Measurements from ENCODE around the gene SPATA32.

Gene SPATA32

GRCh38 chr17:45246861-45247428, 14.9 kb downstream of the SPATA32 start:
- DNase-seq (ENCODE audit: low spot score): peak; percentile 33

DNA sequence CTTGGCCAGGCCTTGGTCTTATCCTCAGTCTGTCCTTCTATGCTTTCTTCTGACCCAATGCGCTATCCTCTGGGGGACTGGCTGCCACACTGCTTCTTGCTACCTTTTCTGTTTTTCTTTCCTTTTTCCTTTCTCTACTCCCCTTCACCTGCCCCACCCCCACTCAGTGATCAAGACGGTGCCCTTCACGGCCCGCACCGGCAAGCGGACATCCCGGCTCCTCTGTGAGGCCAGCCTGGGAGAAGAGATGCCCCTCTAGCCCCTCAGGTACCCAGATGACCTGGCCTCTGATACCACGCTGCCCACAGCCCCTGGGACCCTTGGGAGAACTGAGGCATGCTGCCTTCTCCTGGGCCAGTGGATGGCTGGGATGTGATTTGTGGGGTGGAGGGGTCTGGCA, 15.6 kb downstream of the SPATA32 start:
- no peak for DNase-seq (ENCODE audit: low spot score)

DNA sequence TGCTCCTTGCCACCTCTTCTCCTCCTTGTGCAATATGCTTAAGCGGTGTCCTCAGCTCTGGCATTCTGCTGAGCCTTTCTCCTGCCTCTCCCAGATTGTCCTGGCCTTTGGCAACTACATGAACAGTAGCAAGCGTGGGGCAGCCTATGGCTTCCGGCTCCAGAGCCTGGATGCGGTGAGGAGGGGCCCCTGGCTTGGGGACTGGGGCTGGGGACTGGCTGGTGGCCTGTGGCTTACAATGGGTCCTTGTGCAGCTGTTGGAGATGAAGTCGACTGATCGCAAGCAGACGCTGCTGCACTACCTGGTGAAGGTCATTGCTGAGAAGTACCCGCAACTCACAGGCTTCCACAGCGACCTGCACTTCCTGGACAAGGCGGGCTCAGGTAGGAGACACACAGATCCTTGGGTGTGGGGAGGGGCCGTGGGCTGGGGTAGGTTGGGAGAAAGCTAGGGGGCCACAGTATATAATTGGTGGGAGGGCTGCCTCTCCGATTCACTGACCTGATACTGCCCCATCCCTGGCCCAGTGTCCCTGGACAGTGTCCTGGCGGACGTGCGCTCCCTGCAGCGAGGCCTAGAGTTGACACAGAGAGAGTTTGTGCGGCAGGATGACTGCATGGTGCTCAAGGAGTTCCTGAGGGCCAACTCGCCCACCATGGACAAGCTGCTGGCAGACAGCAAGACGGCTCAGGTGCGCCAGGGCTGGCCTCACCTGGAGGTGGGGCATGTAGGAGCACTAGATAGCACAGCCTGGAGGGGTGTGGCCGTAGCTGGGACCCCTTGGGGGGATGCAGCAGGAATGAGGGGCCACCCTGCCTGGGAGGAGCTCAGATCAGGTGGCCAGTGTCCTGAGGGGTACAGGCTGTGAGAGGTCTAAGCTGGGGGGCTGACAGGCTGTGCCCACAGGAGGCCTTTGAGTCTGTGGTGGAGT, 16.9 kb downstream of the SPATA32 start:
- no peak for DNase-seq (ENCODE audit: low spot score)

DNA sequence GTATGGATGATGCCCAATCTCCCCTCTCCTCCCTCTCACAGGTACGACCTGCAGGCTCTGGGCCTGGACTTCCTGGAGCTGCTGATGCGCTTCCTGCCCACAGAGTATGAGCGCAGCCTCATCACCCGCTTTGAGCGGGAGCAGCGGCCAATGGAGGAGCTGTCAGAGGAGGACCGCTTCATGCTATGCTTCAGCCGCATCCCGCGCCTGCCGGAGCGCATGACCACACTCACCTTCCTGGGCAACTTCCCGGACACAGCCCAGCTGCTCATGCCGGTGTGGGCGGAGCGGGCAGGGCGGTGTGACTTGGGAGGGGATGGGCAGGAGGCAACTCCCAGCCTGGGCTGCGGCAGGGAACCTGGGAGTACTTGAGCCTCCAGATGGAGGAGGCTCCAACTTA, 18.1 kb downstream of the SPATA32 start:
- no peak for DNase-seq (ENCODE audit: low spot score)

- DNase-seq (ENCODE audit: low spot score): no peak
Measured at GRCh38 chr17:45242029-45242414, 19.9 kb downstream of the SPATA32 start.

DNA sequence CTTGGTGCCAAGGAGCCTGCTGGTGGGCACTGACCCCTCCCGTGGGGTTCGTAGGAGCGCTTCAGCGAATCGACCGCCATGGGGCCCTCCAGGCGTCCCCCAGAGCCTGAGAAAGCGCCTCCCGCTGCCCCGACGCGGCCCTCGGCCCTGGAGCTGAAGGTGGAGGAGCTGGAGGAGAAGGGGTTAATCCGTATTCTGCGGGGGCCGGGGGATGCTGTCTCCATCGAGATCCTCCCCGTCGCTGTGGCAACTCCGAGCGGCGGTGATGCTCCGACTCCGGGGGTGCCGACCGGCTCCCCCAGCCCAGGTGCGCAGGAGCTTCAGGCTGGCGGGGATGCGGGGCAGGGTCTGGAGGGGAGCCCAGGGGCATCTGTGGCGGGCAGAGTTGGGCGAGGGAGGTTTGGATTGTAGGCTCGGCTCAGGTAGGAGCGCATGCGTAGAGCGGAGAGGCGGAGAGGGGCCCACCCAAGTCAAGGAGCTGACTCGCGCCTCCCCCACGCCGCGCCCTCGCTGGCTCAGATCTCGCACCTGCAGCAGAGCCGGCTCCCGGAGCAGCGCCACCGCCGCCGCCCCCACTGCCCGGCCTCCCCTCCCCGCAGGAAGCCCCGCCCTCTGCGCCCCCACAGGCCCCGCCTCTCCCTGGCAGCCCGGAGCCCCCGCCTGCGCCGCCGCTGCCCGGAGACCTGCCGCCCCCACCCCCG, 20.4 kb downstream of the SPATA32 start:
- no peak for DNase-seq (ENCODE audit: low spot score)

DNA sequence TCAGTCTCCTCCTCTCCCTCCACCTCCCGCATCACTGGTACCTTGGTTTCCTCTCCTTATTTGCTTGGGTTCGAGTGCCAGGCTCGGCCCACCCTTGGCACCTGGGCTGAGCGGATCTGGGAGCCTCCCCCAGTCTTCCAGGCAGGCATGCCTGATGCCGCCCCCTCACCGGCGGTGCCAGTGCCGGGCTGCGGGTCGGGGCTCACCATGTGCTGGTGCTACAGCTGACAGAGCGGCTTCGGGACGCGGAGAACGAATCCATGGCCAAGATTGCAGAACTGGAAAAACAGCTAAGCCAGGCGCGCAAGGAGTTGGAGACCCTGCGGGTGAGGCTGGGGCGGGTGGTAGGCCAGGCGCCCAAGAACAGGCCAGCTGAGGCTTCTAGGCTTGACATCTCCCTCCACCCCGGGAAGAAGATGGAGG, 21.0 kb downstream of the SPATA32 start:
- DNase-seq (ENCODE audit: low spot score): no peak

DNA sequence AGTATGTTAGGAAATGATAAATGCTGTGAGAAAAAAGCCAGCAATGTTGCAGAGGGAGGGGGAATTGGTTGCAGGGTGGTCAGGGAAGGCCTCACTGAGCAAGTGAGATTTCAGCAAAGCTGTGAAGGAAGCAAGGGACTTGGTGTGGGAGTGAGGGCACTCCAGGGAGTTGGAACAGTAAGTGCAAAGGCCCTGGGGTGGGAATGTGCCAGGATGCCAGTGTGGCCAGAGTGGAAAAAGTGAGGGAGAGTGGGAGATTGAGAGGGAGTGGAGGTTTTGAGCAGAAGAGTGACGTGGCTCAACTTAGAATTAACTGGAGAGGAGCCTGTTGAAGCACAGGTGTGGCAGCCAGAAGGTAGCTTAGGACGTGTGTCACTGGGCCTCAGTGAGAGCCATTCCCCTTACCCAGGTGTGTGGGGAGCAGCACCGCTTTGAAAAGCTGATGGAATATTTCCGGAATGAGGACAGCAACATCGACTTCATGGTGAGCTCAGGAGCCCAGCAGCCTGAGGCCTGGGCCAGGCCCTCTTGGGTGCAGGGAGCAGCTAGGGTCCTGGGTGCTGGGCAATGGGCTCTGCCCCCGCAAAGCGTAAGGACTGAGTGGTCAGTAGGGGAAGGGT, 23.6 kb downstream of the SPATA32 start:
- DNase-seq (ENCODE audit: low spot score): no peak

GRCh38 chr17:45237686-45238085, 24.2 kb downstream of the SPATA32 start:
- no peak for DNase-seq (ENCODE audit: low spot score)

- DNase-seq (ENCODE audit: low spot score): no peak
Measured at GRCh38 chr17:45236282-45236606, 25.6 kb downstream of the SPATA32 start.

DNA sequence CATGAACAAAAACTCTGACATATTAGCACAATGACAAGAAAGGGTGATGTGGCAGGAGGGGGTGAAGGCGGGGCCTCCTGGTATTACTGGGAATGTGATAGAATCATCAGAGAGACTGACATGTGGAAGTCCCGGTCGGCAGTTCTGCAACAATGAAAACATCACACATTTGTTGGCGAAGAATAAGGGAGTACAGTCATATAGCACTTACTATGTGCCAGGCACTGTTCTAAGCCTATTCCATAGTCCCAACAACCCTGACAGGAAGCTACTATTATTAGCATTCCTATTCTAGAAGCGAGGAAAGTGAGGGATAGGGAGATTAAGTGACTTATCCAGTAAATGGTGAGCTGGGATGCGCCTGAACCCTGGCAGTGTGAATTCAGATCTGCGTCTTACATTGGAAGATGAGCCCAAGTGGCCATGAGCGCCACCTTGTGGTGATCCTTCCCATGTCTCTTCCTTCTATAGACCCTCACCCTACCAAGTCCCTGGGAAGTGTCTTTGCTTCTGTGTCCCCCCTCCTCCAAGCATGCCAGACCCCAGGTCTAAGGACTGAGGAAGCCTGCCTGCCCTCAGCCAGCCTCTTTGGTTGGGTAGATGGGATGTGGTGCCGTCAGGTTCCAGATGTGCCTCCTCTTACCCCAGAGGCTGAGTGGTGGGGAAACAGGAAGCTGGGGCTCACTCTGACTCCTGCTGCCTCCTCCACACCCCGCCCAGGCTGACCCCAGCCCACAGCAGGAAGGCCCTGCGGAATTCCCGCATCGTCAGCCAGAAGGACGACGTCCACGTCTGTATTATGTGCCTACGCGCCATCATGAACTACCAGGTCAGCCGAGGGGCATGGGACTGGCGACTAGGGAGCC, 26.2 kb downstream of the SPATA32 start:
- DNase-seq (ENCODE audit: low spot score): peak; percentile 79

DNA sequence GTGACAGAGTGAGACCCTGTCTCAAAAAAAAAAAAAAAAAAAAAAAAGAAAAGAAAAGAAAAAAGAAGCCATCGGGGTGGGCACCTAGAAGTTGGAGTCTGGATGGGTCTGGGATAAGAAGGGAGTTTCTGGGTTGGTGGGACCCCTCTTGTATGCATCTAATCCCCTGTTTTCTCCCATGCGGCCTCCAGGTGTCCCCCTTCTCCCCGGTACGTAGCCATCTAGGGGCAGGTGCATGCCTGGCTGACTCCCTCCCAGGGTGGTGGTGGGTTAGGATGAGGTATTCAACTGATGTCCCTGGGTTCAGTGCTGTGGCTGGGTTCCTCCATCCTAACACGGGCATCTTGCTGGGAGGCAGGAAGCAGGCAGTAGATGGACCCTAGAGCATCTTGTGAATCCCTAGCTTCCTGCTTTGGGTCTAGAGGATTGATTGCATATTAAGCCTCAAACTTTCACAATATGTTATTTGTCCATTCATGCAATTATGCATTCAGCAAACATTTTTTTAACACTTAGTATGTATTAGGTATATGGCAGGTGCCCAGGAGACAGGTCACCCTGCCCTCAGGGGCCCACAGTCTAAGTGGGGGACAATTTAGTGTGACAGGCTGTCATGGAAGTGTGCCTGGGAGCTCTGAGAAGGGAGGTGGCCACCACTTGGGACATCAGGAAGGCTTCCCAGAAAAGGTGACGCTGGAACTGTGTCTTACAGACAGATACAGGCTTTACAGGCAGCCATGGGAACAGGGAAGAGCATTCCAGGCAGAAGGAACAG, 27.1 kb downstream of the SPATA32 start:
- DNase-seq (ENCODE audit: low spot score): no peak

DNA sequence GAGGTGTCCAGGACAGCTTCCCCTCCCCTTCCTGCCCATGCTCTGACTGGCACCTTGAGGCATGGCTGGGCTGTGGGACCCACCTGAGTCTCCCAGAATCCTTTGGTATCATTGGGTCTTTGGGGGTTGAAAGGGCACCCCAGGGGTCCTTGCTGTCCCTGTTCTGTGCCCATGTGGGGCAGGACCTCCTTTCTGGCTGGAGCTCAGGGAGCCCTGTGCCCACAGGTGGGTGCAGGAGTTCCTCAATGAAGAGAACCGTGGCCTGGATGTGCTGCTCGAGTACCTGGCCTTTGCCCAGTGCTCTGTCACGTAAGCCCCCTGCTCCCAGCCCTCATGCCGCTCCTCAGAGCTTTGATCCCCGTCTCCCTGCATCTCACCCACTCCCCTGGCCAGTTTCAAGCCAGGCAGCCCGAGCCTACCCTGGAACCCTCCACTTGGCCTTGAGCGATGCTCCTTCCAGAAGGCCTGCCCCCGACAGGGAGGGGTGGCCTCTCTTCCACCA, 28.4 kb downstream of the SPATA32 start:
- no peak for DNase-seq (ENCODE audit: low spot score)

- DNase-seq (ENCODE audit: low spot score): no peak
Measured at GRCh38 chr17:45232514-45233422, 29.1 kb downstream of the SPATA32 start.

GRCh38 chr17:45231481-45232116, 30.3 kb downstream of the SPATA32 start:
- DNase-seq (ENCODE audit: low spot score): no peak

DNA sequence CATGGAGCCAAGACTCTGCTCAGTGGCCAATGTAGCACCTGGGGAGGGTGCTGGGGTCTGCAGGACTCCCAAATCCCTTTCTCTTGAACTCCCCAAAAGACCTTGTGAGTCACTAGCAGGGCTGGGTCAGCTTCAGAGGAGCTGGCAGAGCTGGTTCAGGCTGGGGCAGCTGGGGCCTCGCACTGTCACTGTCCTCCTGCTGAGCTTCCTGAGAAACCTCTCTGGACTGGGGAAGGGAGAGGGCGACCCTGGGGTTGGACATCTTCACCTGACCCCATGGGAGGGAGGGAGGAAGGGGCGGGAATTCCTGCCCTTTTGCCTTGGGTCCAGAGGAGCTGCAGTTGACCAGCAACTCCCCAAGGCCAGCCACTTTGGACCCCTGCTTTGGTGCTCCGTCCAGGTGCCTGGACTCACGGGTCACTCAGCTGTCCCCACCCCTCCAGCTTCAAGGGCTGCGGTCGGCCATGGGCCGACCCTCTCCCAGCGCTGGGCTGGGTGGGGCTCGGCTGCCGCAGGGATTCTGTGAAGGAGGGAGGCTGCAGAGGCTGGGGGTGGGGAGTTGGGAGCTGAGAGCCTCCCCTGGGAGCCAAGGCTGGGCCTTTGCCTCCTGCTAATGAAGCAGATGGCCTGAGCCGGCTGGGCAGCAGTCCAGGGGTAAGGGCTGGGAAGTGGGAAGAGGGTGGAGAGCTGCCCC, 31.0 kb downstream of the SPATA32 start:
- DNase-seq (ENCODE audit: low spot score): no peak

DNA sequence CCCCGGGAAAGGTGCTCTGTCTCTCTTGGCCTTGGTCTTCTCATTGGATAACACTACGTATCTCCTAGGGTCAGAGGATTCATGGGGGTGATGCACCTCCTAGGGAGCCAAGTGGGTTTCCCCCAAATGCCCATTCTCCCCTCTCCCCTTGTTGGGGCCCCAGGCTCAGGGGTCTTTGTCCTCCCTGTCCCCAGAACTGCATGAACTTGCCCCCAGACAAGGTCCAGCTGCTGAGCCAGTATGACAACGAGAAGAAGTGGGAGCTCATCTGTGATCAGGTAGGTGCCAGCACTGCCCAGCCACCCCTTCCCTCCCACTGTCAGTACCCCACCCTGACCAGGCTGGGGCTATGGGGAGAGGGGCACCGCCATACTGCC, 31.5 kb downstream of the SPATA32 start:
- DNase-seq (ENCODE audit: low spot score): no peak

DNA sequence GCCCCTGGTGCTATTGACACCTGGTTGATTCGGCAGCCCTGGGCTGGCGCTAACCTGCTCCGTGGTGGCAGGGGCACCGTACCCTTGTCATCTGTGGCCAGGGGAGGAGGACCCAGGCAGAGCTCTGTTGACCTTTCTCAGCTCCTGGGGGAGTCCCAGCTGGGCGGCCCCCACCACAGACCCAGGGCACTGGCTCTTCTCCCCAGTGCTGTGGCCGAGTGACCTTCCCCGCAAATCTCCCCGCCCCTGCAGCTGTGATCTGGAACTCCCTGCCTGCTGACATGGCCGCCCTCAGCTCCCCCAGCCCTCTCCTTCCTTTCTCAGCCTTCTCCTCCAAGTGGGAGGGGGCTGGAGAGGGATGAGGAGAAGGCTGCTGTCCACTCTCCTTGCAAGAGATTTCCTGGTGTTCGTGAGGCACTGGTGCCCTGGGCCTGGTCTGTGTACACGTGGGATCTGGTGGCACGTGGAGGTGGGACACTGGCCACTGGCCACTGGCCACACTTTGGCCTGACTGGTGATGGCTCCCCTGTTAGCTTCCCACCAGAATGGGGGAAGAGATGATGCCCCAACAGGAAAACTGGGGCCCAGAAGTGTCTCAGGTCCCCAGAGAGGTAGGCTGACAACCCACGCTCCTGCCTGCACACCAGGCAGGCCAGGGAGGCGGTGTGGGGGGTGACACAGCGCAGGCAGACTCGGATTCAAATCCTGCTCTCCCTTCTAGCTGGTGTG, 32.0 kb downstream of the SPATA32 start:
- DNase-seq (ENCODE audit: low spot score): no peak

All from COLO829 (cell line).